Measurements from ENCODE around the gene MAMDC4. TPM values are rescaled to one million over a fixed set of nuclear protein-coding genes. Genes with fewer than 3 reads are reported as not detected.

MAMDC4 gene
- total and polyA plus RNA-seq, 2 of the 13 experiments (the other 11 are each of a cell fraction or from before 2014, with no cell fraction given), result 6.0 to 6.8 TPM

DNA sequence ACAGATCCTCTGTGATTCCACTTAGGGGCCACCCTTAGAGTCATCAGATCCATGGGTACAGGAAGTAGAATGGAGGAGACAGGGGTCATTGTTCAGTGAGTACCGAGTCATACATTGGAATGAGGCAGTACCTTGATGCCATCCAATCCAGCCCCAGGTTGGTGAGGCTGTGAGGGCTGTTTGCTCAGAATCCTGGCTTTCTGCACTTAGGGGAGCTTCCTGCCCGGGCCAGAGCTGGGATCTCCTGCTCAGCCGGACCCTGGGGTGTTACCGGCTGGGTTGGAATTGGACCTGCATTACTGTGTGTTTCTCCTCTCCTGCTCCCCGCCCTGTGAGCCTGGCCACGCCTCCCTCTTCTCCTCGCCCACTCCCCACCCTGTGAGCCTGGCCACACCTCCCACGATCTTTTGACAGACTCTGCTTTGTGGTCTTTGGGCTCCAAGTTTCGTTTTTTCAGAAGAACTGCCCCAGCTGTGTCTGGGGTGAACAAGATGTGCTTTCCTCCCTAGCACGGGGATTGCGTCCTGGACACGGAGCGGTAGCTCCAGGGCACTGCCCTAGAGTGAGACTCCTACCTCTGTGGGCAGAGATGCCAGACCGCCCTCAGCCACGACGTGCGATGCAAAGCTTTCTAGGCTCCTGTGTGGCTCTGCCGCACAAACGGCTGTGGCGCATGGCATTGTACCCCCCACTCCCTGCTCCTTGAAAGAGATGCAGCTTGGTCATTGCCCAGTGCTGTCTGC lies 49.5 kb downstream of the MAMDC4 start (continued):
- TF ChIP-seq, protein P1, sequence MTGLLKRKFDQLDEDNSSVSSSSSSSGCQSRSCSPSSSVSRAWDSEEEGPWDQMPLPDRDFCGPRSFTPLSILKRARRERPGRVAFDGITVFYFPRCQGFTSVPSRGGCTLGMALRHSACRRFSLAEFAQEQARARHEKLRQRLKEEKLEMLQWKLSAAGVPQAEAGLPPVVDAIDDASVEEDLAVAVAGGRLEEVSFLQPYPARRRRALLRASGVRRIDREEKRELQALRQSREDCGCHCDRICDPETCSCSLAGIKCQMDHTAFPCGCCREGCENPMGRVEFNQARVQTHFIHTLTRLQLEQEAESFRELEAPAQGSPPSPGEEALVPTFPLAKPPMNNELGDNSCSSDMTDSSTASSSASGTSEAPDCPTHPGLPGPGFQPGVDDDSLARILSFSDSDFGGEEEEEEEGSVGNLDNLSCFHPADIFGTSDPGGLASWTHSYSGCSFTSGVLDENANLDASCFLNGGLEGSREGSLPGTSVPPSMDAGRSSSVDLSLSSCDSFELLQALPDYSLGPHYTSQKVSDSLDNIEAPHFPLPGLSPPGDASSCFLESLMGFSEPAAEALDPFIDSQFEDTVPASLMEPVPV (CRISPR knock-in tag; IDR thresholded peaks at IDR 0.05), result no peak
- no peak for TF ChIP-seq ZNF569 (CRISPR knock-in tag; IDR thresholded peaks at IDR 0.05; ENCODE audit: borderline replicate concordance)
- TF ChIP-seq GABPA (IDR thresholded peaks at IDR 0.05; ENCODE audit: low read depth, low read length), result no peak
- TF ChIP-seq GABPA (CRISPR knock-in tag; IDR thresholded peaks at IDR 0.05; ENCODE audit: low read depth), result peak; percentile 41; the same call in 1 of the 2 replicates
- TF ChIP-seq, protein P2, sequence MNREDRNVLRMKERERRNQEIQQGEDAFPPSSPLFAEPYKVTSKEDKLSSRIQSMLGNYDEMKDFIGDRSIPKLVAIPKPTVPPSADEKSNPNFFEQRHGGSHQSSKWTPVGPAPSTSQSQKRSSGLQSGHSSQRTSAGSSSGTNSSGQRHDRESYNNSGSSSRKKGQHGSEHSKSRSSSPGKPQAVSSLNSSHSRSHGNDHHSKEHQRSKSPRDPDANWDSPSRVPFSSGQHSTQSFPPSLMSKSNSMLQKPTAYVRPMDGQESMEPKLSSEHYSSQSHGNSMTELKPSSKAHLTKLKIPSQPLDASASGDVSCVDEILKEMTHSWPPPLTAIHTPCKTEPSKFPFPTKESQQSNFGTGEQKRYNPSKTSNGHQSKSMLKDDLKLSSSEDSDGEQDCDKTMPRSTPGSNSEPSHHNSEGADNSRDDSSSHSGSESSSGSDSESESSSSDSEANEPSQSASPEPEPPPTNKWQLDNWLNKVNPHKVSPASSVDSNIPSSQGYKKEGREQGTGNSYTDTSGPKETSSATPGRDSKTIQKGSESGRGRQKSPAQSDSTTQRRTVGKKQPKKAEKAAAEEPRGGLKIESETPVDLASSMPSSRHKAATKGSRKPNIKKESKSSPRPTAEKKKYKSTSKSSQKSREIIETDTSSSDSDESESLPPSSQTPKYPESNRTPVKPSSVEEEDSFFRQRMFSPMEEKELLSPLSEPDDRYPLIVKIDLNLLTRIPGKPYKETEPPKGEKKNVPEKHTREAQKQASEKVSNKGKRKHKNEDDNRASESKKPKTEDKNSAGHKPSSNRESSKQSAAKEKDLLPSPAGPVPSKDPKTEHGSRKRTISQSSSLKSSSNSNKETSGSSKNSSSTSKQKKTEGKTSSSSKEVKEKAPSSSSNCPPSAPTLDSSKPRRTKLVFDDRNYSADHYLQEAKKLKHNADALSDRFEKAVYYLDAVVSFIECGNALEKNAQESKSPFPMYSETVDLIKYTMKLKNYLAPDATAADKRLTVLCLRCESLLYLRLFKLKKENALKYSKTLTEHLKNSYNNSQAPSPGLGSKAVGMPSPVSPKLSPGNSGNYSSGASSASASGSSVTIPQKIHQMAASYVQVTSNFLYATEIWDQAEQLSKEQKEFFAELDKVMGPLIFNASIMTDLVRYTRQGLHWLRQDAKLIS (CRISPR knock-in tag; IDR thresholded peaks at IDR 0.05), result no peak
- TF ChIP-seq ZNF292 (CRISPR knock-in tag; IDR thresholded peaks at IDR 0.05; ENCODE audit: borderline replicate concordance, low read depth), result no peak
- no peak for TF ChIP-seq NR1H2 (CRISPR knock-in tag; IDR thresholded peaks at IDR 0.05; ENCODE audit: borderline replicate concordance, low read depth)
- TF ChIP-seq, protein P3, sequence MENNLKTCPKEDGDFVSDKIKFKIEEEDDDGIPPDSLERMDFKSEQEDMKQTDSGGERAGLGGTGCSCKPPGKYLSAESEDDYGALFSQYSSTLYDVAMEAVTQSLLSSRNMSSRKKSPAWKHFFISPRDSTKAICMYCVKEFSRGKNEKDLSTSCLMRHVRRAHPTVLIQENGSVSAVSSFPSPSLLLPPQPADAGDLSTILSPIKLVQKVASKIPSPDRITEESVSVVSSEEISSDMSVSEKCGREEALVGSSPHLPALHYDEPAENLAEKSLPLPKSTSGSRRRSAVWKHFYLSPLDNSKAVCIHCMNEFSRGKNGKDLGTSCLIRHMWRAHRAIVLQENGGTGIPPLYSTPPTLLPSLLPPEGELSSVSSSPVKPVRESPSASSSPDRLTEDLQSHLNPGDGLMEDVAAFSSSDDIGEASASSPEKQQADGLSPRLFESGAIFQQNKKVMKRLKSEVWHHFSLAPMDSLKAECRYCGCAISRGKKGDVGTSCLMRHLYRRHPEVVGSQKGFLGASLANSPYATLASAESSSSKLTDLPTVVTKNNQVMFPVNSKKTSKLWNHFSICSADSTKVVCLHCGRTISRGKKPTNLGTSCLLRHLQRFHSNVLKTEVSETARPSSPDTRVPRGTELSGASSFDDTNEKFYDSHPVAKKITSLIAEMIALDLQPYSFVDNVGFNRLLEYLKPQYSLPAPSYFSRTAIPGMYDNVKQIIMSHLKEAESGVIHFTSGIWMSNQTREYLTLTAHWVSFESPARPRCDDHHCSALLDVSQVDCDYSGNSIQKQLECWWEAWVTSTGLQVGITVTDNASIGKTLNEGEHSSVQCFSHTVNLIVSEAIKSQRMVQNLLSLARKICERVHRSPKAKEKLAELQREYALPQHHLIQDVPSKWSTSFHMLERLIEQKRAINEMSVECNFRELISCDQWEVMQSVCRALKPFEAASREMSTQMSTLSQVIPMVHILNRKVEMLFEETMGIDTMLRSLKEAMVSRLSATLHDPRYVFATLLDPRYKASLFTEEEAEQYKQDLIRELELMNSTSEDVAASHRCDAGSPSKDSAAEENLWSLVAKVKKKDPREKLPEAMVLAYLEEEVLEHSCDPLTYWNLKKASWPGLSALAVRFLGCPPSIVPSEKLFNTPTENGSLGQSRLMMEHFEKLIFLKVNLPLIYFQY (CRISPR knock-in tag; IDR thresholded peaks at IDR 0.05; ENCODE audit: borderline replicate concordance), result no peak
- TF ChIP-seq JUN (CRISPR knock-in tag; IDR thresholded peaks at IDR 0.05), result no peak
- no peak for TF ChIP-seq ZNF329 (CRISPR knock-in tag; IDR thresholded peaks at IDR 0.05; ENCODE audit: low read depth)
- TF ChIP-seq, protein P4, sequence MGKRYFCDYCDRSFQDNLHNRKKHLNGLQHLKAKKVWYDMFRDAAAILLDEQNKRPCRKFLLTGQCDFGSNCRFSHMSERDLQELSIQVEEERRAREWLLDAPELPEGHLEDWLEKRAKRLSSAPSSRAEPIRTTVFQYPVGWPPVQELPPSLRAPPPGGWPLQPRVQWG (CRISPR knock-in tag; IDR thresholded peaks at IDR 0.05; ENCODE audit: borderline replicate concordance, low read depth), result no peak
- 0 out of 2 replicates have a peak, but pooled peaks have one; percentile 25 for TF ChIP-seq MED1 (CRISPR knock-in tag; IDR thresholded peaks at IDR 0.05)
- peak; percentile 28; the same call in 1 of the 2 replicates for TF ChIP-seq RARA (CRISPR knock-in tag; IDR thresholded peaks at IDR 0.05)
- TF ChIP-seq ATAD3A (CRISPR knock-in tag; IDR thresholded peaks at IDR 0.05), result no peak
- no peak for TF ChIP-seq DMAP1 (CRISPR knock-in tag; IDR thresholded peaks at IDR 0.05)
- no peak for TF ChIP-seq ARHGAP35 (CRISPR knock-in tag; IDR thresholded peaks at IDR 0.05; ENCODE audit: borderline replicate concordance)
- no peak for TF ChIP-seq SMYD3 (CRISPR knock-in tag; IDR thresholded peaks at IDR 0.05)
- peak; percentile 75; the same call in 1 of the 2 replicates for TF ChIP-seq ETV5 (CRISPR knock-in tag; IDR thresholded peaks at IDR 0.05; ENCODE audit: borderline replicate concordance)
- TF ChIP-seq SMAD3 (CRISPR knock-in tag; IDR thresholded peaks at IDR 0.05), result no peak
- no peak for TF ChIP-seq MIXL1 (CRISPR knock-in tag; IDR thresholded peaks at IDR 0.05)
- no peak for TF ChIP-seq SYNCRIP (IDR thresholded peaks at IDR 0.05; ENCODE audit: insufficient read depth, low read depth, low read length)
